ENCODE measurements around the gene GDF3. TPM values are rescaled to one million over a fixed set of nuclear protein-coding genes. Genes with fewer than 3 reads are reported as not detected.

The GDF3 gene
- total and polyA plus RNA-seq, 2 donors (not counting 1 experiment from before 2014, with no cell fraction given) = not detected

- Mint-ChIP-seq H3K4me3 (no peak overlapping the region), H3K9me3 (ENCODE audit: insufficient read depth) (no peaks in the 10 kb centered on the region), H3K4me1 (peaks cover 11% of the 10 kb centered on the region), H3K27me3 (no peaks in the 10 kb centered on the region), H3K27ac (no peak overlapping the region)
- Histone ChIP-seq H4K20me1 (ENCODE audit: control insufficient read depth, insufficient read depth, low read length, poor library complexity, severe bottlenecking) (no peaks in the 10 kb centered on the region), H3K27ac (ENCODE audit: low read length in 2 of 2) (no peak overlapping the region), H3K4me2 (replicated peaks; ENCODE audit: low read depth, low read length, poor library complexity, severe bottlenecking) (no peak overlapping the region), H3K9me3 (ENCODE audit: control extremely low read depth in 1 of 3, control insufficient read depth in 2 of 3, insufficient read depth in 1 of 3, low read length in 2 of 3) (no peaks in the 10 kb centered on the region), H3K4me1 (ENCODE audit: control insufficient read depth in 2 of 2, insufficient read depth in 2 of 2, low read length in 2 of 2) (peaks cover 9 to 10% of the 10 kb centered on the region in 2 donors), H3K4me3 (ENCODE audit: control extremely low read depth in 1 of 5, extremely low read depth in 1 of 5, insufficient read depth in 1 of 5, low read depth in 2 of 5, low read length in 4 of 5) (no peak overlapping the region), H3K36me3 (replicated peaks in 1 of 2; ENCODE audit: control extremely low read depth in 1 of 2, control insufficient read depth in 1 of 2, extremely low read depth in 1 of 2, insufficient read depth in 2 of 2, low read length in 1 of 2) (no peaks in the 10 kb centered on the region), H3K27me3 (replicated peaks in 1 of 4; ENCODE audit: control extremely low read depth in 1 of 4, control insufficient read depth in 3 of 4, insufficient read depth in 4 of 4, low read length in 3 of 4) (peaks cover 0 to 4% (median 0%) of the 10 kb centered on the region in 4 experiments), H3K79me2 (ENCODE audit: control insufficient read depth, insufficient read depth, low read length) (no peaks in the 10 kb centered on the region), H2AFZ (ENCODE audit: insufficient read depth, low read depth, low read length, poor library complexity, severe bottlenecking) (no peak overlapping the region), H3K9ac (ENCODE audit: low read length) (no peak overlapping the region)
- WGBS (ENCODE audit: insufficient coverage) = 100% methylated on average over 1 of the region's 5 CpGs
- ATAC-seq (ENCODE audit: low read depth) (no peak), DNase-seq (no peak)
- POLR2A ChIA-PET = interaction anchor here (0.6 kb wide), 1 partner anchor 216 kb away, joined by 6 read pairs; no protein-coding TSS in a partner anchor
- CTCF ChIA-PET = interaction anchor here (1.3 to 3.2 kb wide), 3 partner anchors 11 to 15 kb away, joined by 3 to 9 read pairs (median 3); no protein-coding TSS in a partner anchor
- TF ChIP-seq, protein P1, sequence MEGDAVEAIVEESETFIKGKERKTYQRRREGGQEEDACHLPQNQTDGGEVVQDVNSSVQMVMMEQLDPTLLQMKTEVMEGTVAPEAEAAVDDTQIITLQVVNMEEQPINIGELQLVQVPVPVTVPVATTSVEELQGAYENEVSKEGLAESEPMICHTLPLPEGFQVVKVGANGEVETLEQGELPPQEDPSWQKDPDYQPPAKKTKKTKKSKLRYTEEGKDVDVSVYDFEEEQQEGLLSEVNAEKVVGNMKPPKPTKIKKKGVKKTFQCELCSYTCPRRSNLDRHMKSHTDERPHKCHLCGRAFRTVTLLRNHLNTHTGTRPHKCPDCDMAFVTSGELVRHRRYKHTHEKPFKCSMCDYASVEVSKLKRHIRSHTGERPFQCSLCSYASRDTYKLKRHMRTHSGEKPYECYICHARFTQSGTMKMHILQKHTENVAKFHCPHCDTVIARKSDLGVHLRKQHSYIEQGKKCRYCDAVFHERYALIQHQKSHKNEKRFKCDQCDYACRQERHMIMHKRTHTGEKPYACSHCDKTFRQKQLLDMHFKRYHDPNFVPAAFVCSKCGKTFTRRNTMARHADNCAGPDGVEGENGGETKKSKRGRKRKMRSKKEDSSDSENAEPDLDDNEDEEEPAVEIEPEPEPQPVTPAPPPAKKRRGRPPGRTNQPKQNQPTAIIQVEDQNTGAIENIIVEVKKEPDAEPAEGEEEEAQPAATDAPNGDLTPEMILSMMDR (IDR thresholded peaks at IDR 0.05) = no peak
- no peak for TF ChIP-seq EZH2 (IDR thresholded peaks at IDR 0.05; ENCODE audit: borderline replicate concordance, insufficient read depth, low read depth, low read length, poor library complexity, severe bottlenecking)
- intact Hi-C loops (cut with micrococcal nuclease) = no loop called here
These were observed 45.5 kb downstream of the GDF3 start for GRCh38 chr12:7650091-7650490.

DNA sequence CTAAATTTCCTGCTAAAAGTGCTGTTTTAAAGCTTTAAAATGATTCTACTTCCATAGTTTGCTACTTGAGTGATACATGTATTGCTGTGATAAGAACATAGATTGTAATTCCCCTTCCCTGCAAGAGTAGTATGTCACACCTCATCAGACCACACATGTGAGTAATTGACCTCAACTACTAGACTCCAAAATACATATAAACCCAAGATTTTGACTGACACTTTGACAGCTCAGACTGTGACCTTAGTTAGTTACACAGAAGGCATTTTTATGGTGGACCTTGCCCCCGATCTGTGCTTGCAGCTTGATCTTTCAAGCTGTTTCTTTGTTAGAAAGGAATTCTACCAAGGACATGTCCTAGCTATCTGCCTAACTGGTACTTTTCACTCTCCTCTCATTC lies 48.5 kb downstream of the GDF3 start:
- Histone ChIP-seq H3K27ac (ENCODE audit: low read length in 2 of 2) (no peak overlapping the region), H2AFZ (ENCODE audit: insufficient read depth, low read depth, low read length, poor library complexity, severe bottlenecking) (no peak overlapping the region), H3K36me3 (replicated peaks in 1 of 2; ENCODE audit: control extremely low read depth in 1 of 2, control insufficient read depth in 1 of 2, extremely low read depth in 1 of 2, insufficient read depth in 2 of 2, low read length in 1 of 2) (no peaks in the 10 kb centered on the region), H4K20me1 (ENCODE audit: control insufficient read depth, insufficient read depth, low read length, poor library complexity, severe bottlenecking) (no peaks in the 10 kb centered on the region), H3K27me3 (replicated peaks in 1 of 4; ENCODE audit: control extremely low read depth in 1 of 4, control insufficient read depth in 3 of 4, insufficient read depth in 4 of 4, low read length in 3 of 4) (peaks cover 0 to 4% (median 0%) of the 10 kb centered on the region in 4 experiments), H3K4me3 (ENCODE audit: control extremely low read depth in 1 of 5, extremely low read depth in 1 of 5, insufficient read depth in 1 of 5, low read depth in 2 of 5, low read length in 4 of 5) (no peak overlapping the region), H3K9ac (ENCODE audit: low read length) (no peak overlapping the region), H3K4me1 (ENCODE audit: control insufficient read depth in 2 of 2, insufficient read depth in 2 of 2, low read length in 2 of 2) (peaks cover 9 to 10% of the 10 kb centered on the region in 2 donors), H3K4me2 (replicated peaks; ENCODE audit: low read depth, low read length, poor library complexity, severe bottlenecking) (no peak overlapping the region), H3K9me3 (ENCODE audit: control extremely low read depth in 1 of 3, control insufficient read depth in 2 of 3, insufficient read depth in 1 of 3, low read length in 2 of 3) (no peaks in the 10 kb centered on the region), H3K79me2 (ENCODE audit: control insufficient read depth, insufficient read depth, low read length) (no peaks in the 10 kb centered on the region)
- H3K27ac Mint-ChIP-seq = no peak overlapping the region
- TF ChIP-seq, protein P1 (IDR thresholded peaks at IDR 0.05) = no peak
- no peak for TF ChIP-seq EZH2 (IDR thresholded peaks at IDR 0.05; ENCODE audit: borderline replicate concordance, insufficient read depth, low read depth, low read length, poor library complexity, severe bottlenecking)
- ATAC-seq (ENCODE audit: low read depth) (no peak), DNase-seq (no peak)
- ChIA-PET POLR2A (no interaction called here), CTCF (interaction anchor here (0.8 to 1.8 kb wide), 8 partner anchors 9 to 427 kb away, joined by 3 to 5 read pairs (median 4); no protein-coding TSS in a partner anchor)
- peaks cover 11% of the 10 kb centered on the region for H3K4me1 Mint-ChIP-seq
- H3K27me3 Mint-ChIP-seq = peaks cover 4% of the 10 kb centered on the region
- no CpG with 5 or more reads among the region's 1 CpG for WGBS (ENCODE audit: insufficient coverage)
- H3K4me3 Mint-ChIP-seq = no peak overlapping the region
- H3K9me3 Mint-ChIP-seq (ENCODE audit: insufficient read depth) = no peaks in the 10 kb centered on the region
- intact Hi-C loops (cut with micrococcal nuclease) = no loop called here
